Trophoblast cell (in vitro differentiated cells and primary cell): ENCODE data around the gene SLC23A2.

ENCODE experiments used
- DNase-seq, 2 donors: peaks; one replicate each; pipeline ENCODE4 v3.0.0-alpha.2; 2016
- H2AFZ ChIP-seq: 2 replicates; pipeline ENCODE4 v1.6.1; 2013; ENCODE audit warnings: low read length, moderate library complexity, mild to moderate bottlenecking; ENCODE audit not compliant: insufficient read depth, poor library complexity
- H2AK5ac ChIP-seq: 2 replicates; pipeline ENCODE4 v1.6.1; 2013; ENCODE audit warnings: mild to moderate bottlenecking, low read length
- H2BK120ac ChIP-seq: 2 replicates; pipeline ENCODE4 v1.6.1; 2013; ENCODE audit warnings: low read length, mild to moderate bottlenecking, moderate library complexity; ENCODE audit not compliant: insufficient read depth, poor library complexity
- H2BK12ac ChIP-seq: 2 replicates; pipeline ENCODE4 v1.6.1; 2013; ENCODE audit warnings: mild to moderate bottlenecking, low read length, moderate library complexity
- H2BK5ac ChIP-seq: 2 replicates; pipeline ENCODE4 v1.6.1; 2013; ENCODE audit warnings: low read length, low read depth, moderate library complexity, mild to moderate bottlenecking; ENCODE audit not compliant: poor library complexity
- H3K14ac ChIP-seq: 2 replicates; pipeline ENCODE4 v1.6.1; 2013; ENCODE audit warnings: mild to moderate bottlenecking, low read length
- H3K18ac ChIP-seq: 2 replicates; pipeline ENCODE4 v1.6.1; 2013; ENCODE audit warnings: mild to moderate bottlenecking, low read length
- H3K23ac ChIP-seq: 2 replicates; pipeline ENCODE4 v1.6.1; 2013; ENCODE audit warnings: low read length
- H3K27ac ChIP-seq: 2 replicates; pipeline ENCODE4 v1.5.1; 2013; ENCODE audit warnings: low read depth, mild to moderate bottlenecking, inconsistent platforms, low read length, moderate library complexity
- H3K27me3 ChIP-seq: 2 replicates; pipeline ENCODE4 v1.6.1; 2013; ENCODE audit warnings: inconsistent platforms, mild to moderate bottlenecking, low read length, moderate library complexity; ENCODE audit not compliant: insufficient read depth
- H3K36me3 ChIP-seq, 2 experiments: 1 replicate in 1 of 2; 2 replicates in 1 of 2; pipeline ENCODE4 v1.6.1; 2013; ENCODE audit warnings: low read length in 2 of 2, mild to moderate bottlenecking in 2 of 2, moderate library complexity in 1 of 2; ENCODE audit not compliant: insufficient read depth in 2 of 2, control insufficient read depth in 1 of 2
- H3K4ac ChIP-seq: 2 replicates; pipeline ENCODE4 v1.6.1; 2013; ENCODE audit warnings: low read depth, mild to moderate bottlenecking, low read length, moderate library complexity
- H3K4me1 ChIP-seq, 2 experiments: 1 replicate in 1 of 2; 2 replicates in 1 of 2; pipeline ENCODE4 v1.6.1; 2013; ENCODE audit warnings: low read length in 2 of 2, mild to moderate bottlenecking in 2 of 2, moderate library complexity in 1 of 2; ENCODE audit not compliant: insufficient read depth in 2 of 2, control insufficient read depth in 1 of 2
- H3K4me2 ChIP-seq: 2 replicates; pipeline ENCODE4 v1.6.1; 2013; ENCODE audit warnings: inconsistent platforms, mild to moderate bottlenecking, low read length, moderate library complexity
- H3K4me3 ChIP-seq: 2 replicates; pipeline ENCODE4 v1.5.1; 2013; ENCODE audit warnings: mild to moderate bottlenecking, low read depth, low read length, inconsistent platforms
- H3K79me1 ChIP-seq: one replicate; pipeline ENCODE4 v1.6.1; 2013; ENCODE audit warnings: low read length
- H3K79me2 ChIP-seq: 2 replicates; pipeline ENCODE4 v1.6.1; 2013; ENCODE audit warnings: low read length, mild to moderate bottlenecking; ENCODE audit not compliant: control insufficient read depth, insufficient read depth, poor library complexity
- H3K9ac ChIP-seq: 2 replicates; pipeline ENCODE4 v1.6.1; 2013; ENCODE audit warnings: mild to moderate bottlenecking, low read length
- H3K9me3 ChIP-seq: 2 replicates; pipeline ENCODE4 v1.6.1; 2013; ENCODE audit warnings: low read depth, mild to moderate bottlenecking, control low read depth, inconsistent platforms, low read length; ENCODE audit not compliant: insufficient read depth
- H4K12ac ChIP-seq: 2 replicates; pipeline ENCODE4 v1.6.1; 2013; ENCODE audit warnings: low read depth, mild to moderate bottlenecking, low read length, moderate library complexity
- H4K8ac ChIP-seq: 2 replicates; pipeline ENCODE4 v1.6.1; 2013; ENCODE audit warnings: low read depth, mild to moderate bottlenecking, low read length, moderate library complexity
- H4K91ac ChIP-seq: one replicate; pipeline ENCODE4 v1.6.1; 2013; ENCODE audit warnings: low read depth, mild to moderate bottlenecking, low read length, moderate library complexity
- WGBS: extraction: QIAGEN DNeasy Blood & Tissue Kit; methylation state at CpG from one replicate; pipeline ENCODE4 v1.1.7; 2013; ENCODE audit warnings: missing lambda C conversion rate; ENCODE audit not compliant: insufficient read length, insufficient coverage; ENCODE audit errors: extremely low coverage; 5-methylcytosine and 5-hydroxymethylcytosine counted together

Gene SLC23A2

GRCh38 chr20:4866429-4866828 lies 134.9 kb downstream of the SLC23A2 start:
- Histone ChIP-seq H3K4me1 (no peaks in the 10 kb centered on the region), H3K9ac (no peak overlapping the region), H3K18ac (no peak overlapping the region), H2AFZ (no peak overlapping the region), H3K4ac (no peak overlapping the region), H3K36me3 (peaks cover 20 to 22% of the 10 kb centered on the region in 2 experiments), H3K27me3 (no peaks in the 10 kb centered on the region), H3K27ac (no peak overlapping the region), H2AK5ac (no peak overlapping the region), H3K14ac (no peak overlapping the region), H3K79me1 (no peaks in the 10 kb centered on the region), H3K4me2 (no peak overlapping the region), H2BK5ac (no peak overlapping the region), H2BK12ac (no peak overlapping the region), H4K91ac (no peak overlapping the region), H3K79me2 (no peaks in the 10 kb centered on the region), H4K12ac (no peak overlapping the region), H3K4me3 (no peak overlapping the region), H3K9me3 (peaks cover 2% of the 10 kb centered on the region), H2BK120ac (no peak overlapping the region), H4K8ac (no peak overlapping the region), H3K23ac (no peak overlapping the region)
- WGBS, result no CpG with 5 or more reads among the region's 2 CpGs
- no peak for DNase-seq

- Histone ChIP-seq H2BK120ac (no peak overlapping the region), H3K4ac (no peak overlapping the region), H3K4me1 (no peaks in the 10 kb centered on the region), H4K8ac (no peak overlapping the region), H3K9me3 (no peaks in the 10 kb centered on the region), H2AFZ (no peak overlapping the region), H3K36me3 (peaks cover 15 to 18% of the 10 kb centered on the region in 2 experiments), H4K12ac (no peak overlapping the region), H3K9ac (no peak overlapping the region), H2AK5ac (no peak overlapping the region), H2BK12ac (no peak overlapping the region), H3K79me1 (no peaks in the 10 kb centered on the region), H4K91ac (no peak overlapping the region), H3K14ac (no peak overlapping the region), H3K27ac (no peak overlapping the region), H3K79me2 (no peaks in the 10 kb centered on the region), H3K4me2 (no peak overlapping the region), H3K23ac (no peak overlapping the region), H3K27me3 (no peaks in the 10 kb centered on the region), H3K18ac (no peak overlapping the region), H2BK5ac (no peak overlapping the region), H3K4me3 (no peak overlapping the region)
- no peak for DNase-seq
- WGBS, result no CpG with 5 or more reads among the region's 4 CpGs
These were observed 137.0 kb downstream of the SLC23A2 start for GRCh38 chr20:4864311-4864752.

GRCh38 chr20:4862661-4863060 lies 138.6 kb downstream of the SLC23A2 start:
- Histone ChIP-seq H2BK120ac (no peak overlapping the region), H4K12ac (no peak overlapping the region), H3K27ac (no peak overlapping the region), H2BK12ac (no peak overlapping the region), H3K14ac (no peak overlapping the region), H3K23ac (no peak overlapping the region), H3K9me3 (no peaks in the 10 kb centered on the region), H3K79me1 (no peaks in the 10 kb centered on the region), H3K27me3 (no peaks in the 10 kb centered on the region), H2AFZ (no peak overlapping the region), H3K4me3 (no peak overlapping the region), H3K36me3 (peaks cover 25 to 29% of the 10 kb centered on the region in 2 experiments), H4K8ac (no peak overlapping the region), H4K91ac (no peak overlapping the region), H3K4ac (no peak overlapping the region), H3K9ac (no peak overlapping the region), H3K79me2 (no peaks in the 10 kb centered on the region), H3K4me1 (no peaks in the 10 kb centered on the region), H3K4me2 (no peak overlapping the region), H2AK5ac (no peak overlapping the region), H3K18ac (no peak overlapping the region), H2BK5ac (no peak overlapping the region)
- no CpG with 5 or more reads among the region's 14 CpGs for WGBS
- no peak for DNase-seq

DNA sequence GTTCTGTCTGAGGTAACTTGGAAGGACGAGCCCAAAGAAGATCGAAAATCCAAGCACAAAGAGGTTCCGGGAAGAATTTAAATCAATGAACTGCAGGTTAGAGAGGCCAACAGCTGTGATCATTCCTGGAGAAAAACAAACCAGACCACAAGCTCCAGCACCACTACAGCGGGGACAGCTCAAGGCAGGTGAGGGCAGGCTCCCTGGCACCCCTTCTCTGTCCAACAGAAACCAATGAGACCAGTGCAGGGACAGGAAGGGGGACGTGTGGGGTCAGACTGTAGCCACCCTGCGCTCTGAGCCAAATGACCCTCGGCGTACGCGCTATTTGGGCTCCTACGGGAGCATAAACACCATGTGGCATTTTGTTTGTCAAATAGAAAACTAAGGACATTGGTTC lies 139.3 kb downstream of the SLC23A2 start:
- H3K4me2 ChIP-seq, result no peak overlapping the region
- no CpG with 5 or more reads among the region's 11 CpGs for WGBS
- no peaks in the 10 kb centered on the region for H3K27me3 ChIP-seq
- H3K4me3 ChIP-seq, result no peak overlapping the region
- no peaks in the 10 kb centered on the region for H3K79me1 ChIP-seq
- H3K18ac ChIP-seq, result no peak overlapping the region
- H2BK5ac ChIP-seq, result no peak overlapping the region
- H3K14ac ChIP-seq, result no peak overlapping the region
- no peak overlapping the region for H3K27ac ChIP-seq
- no peaks in the 10 kb centered on the region for H3K79me2 ChIP-seq
- H3K9me3 ChIP-seq, result no peaks in the 10 kb centered on the region
- no peak overlapping the region for H3K4ac ChIP-seq
- H2AFZ ChIP-seq, result no peak overlapping the region
- no peak overlapping the region for H2BK12ac ChIP-seq
- no peak overlapping the region for H4K8ac ChIP-seq
- H3K9ac ChIP-seq, result no peak overlapping the region
- no peak overlapping the region for H2BK120ac ChIP-seq
- H4K12ac ChIP-seq, result no peak overlapping the region
- no peak overlapping the region for H4K91ac ChIP-seq
- H3K23ac ChIP-seq, result no peak overlapping the region
- H3K4me1 ChIP-seq, result no peaks in the 10 kb centered on the region
- H2AK5ac ChIP-seq, result no peak overlapping the region
- DNase-seq, result no peak
- H3K36me3 ChIP-seq, result peaks cover 25 to 34% of the 10 kb centered on the region in 2 experiments
